Measurements from ENCODE around the gene NT5E. TPM values are rescaled to one million over a fixed set of nuclear protein-coding genes. Genes with fewer than 3 reads are reported as not detected.

NT5E gene
- total RNA-seq, 1 donor from 2014 or later = 17.1 TPM

DNA sequence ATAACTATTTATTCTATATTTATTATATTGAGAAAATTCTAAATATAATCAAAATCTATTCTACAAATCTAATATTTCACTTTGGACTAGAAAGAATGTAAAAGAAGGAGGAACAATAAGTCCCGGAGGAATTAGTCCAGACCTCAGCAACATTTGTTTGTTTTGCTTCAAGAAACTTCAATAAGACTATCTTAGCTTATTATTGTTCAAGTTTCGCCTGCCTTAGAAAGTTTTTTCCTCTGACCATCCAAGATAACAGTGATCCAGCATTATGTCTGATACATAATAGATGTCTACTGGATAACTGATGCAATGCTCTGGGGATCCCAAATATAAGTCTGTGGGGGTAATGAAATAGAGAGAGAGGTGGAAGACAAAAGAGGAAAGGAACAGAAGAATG, 28.7 kb upstream of the NT5E start:
- intact Hi-C loops (cut with micrococcal nuclease) = no loop called here

DNA sequence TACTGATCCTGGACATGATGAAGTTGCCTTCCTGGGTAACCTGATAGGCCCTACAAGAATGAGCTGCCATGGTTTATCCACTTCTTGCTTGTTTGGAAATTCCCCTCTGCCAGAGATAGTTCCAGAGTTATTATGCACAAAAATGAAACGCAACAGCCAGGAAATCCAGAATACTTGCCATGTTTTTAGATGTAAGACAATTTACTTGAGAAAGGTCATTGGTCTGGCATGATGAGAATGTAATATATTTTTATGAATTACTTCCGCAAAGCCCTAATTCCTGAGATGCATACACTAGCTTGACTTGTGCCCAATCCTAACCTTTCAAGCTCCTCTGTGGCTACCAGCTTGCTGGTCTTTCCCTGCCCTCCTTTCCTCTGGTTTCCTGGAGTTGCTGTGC, 27.9 kb upstream of the NT5E start:
- intact Hi-C loops (cut with micrococcal nuclease) = no loop called here

DNA sequence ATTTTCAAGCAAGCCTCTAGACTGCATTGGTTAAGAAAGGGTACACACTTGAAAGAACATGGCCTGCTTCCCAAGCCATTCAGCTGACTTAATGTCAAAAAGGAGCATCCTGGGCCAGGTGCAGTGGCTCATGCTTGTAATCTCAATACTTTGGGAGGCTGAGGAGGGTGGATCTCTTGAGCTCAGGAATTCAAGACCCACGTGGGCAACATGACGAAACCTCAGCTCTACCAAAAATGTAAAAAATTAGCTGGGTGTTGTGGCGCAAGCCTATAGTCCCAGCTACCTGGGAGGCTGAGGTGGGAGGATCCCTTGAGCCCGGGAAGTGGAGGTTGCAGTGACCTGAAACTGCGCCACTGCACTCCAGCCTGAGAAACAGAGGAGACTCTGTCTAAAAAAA, 26.9 kb upstream of the NT5E start:
- intact Hi-C loops (cut with micrococcal nuclease) = no loop called here

DNA sequence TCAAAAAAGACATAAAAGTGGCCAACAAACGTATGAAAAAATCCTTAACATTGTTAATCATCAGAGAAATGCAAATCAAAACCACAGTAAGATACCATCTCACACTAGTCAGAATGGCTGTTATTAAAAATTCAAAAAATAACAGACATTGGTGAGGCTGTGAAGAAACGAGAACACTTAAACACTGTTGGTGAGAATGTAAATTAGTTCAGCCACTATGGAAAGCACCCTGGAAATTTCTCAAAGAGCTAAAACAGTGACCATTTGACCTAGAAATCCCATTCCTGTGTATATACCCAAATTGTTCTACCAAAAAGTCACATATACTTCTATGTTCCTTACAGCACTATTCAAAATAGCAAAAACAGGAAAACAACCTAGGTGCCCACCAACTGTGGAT, 24.9 kb upstream of the NT5E start:
- intact Hi-C loops (cut with micrococcal nuclease) = no loop called here

DNA sequence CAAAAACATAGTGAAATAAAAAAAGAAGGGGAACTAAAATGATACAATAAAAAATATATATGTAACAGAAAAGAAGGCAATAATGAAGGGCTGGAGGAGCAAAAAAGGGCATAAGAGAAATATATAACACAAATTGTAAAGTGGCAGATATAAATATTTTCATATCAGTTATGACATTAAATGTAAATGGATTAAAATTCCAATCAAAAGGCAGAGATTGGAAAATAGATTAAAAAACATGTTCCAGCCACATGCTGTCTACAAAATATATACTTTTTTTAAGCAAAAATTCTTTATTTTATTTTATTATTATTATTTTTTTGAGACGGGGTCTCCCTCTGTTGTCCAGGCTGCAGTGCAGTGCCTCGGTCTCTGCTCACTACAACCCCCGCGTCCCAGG, 23.9 kb upstream of the NT5E start:
- intact Hi-C loops (cut with micrococcal nuclease) = no loop called here

DNA sequence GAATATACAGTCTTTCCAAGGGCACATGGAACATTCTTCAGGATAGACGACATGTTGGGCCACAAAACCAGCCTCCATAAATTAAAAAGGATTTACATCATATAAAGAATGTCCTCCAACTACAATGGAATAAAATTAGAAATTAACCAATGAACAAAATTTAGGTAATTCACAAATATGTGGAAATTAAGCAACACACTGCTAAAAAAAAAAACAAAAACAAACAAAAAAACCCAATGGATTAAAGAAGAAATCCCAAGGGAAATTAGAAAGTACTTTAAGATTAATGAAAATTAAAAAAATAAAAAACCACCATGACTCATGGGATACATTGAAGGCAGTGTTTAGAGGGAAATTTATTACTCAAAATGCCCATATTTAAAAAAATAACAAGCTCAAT, 21.4 kb upstream of the NT5E start:
- intact Hi-C loops (cut with micrococcal nuclease) = no loop called here

DNA sequence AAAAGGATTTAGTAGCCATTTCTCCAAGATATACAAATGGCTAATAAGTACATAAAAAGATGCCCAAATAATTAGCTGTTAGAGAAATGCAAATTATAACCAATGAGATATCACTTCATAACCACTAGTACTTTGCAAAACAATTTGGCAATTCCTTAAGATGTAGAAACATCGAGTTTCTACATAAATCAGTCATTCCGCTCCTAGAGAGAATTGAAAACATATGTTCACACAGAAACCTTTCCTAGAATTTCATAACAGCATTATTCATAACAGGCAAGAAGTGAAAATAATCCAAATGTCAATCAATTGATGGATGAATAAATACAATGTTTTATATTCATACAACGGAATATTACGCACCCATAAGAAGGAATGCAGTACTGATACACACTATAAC, 20.5 kb upstream of the NT5E start:
- intact Hi-C loops (cut with micrococcal nuclease) = no loop called here

DNA sequence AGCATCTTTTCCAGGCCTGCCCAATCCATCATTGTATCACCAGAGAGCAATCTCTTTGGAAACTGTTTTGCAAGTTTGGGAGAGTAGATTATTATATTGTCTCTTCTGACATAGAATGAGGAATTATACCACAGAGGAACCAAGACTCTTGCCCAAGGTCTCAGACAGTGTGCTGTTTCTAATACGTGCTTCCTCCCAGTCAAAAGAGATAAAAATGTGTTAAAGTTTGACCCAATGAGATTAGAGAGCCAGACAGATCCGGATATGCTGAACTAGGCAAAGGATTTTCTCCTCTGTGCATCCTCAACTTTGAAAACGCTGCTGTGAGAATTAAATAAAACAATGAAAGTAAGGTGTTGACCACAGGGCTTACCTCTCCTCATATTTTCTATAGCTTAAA, 18.6 kb upstream of the NT5E start:
- intact Hi-C loops (cut with micrococcal nuclease) = no loop called here

DNA sequence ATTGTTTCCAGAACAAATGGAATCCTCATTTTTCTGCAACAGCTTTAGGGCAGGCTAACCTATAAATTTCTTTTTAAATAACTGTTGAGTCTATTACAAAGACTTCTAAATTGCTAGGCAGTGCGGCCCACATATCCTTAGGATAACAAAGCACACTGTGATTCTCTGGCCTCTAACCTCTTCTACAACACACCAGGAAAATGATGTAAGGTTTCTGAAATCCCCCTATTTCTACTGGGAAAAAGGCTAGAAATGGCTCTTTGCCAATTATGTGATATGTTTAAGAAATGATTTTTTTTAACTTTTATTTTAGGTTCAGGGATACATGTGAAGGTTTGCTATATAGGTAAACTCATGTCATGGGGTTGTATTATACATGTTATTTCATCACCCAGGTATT, 17.3 kb upstream of the NT5E start:
- intact Hi-C loops (cut with micrococcal nuclease) = no loop called here

DNA sequence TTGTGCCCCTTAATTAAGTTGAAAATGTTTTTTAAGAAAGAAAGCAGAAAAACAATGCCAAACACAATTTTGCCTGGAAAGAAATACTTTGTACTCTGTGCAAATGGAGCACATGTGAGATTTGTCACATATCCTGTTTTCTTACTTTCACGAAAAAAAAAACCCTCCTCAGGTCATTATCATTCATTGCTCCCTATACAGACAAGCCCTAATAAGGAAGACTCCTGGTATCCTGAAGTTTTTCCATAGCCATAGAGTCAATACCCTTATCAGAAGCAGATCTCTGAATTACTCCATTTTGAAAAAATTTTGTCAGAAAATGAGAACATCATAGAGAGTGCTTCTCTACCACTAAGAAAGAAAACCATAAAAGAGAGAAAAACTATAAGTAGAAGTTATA, 14.0 kb upstream of the NT5E start:
- intact Hi-C loops (cut with micrococcal nuclease) = no loop called here

DNA sequence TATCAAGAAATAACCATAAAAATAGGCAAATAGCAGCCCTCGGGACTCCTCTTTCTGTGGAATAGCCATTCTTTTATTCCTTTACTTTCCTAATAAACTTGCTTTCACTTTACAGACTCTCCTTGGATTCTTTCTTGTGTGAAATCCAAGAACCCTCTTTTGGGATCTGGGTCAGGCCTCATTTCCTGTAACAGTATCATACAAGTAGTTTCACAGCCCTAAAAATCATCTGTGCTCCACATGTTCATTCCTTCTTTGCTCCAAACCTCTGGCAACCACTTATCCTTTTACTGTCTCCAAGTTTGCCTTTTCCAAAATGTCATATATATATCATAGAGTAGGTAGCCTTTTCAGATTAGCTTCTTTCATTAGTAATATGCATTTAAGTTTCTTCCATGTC, 13.5 kb upstream of the NT5E start:
- intact Hi-C loops (cut with micrococcal nuclease) = no loop called here

DNA sequence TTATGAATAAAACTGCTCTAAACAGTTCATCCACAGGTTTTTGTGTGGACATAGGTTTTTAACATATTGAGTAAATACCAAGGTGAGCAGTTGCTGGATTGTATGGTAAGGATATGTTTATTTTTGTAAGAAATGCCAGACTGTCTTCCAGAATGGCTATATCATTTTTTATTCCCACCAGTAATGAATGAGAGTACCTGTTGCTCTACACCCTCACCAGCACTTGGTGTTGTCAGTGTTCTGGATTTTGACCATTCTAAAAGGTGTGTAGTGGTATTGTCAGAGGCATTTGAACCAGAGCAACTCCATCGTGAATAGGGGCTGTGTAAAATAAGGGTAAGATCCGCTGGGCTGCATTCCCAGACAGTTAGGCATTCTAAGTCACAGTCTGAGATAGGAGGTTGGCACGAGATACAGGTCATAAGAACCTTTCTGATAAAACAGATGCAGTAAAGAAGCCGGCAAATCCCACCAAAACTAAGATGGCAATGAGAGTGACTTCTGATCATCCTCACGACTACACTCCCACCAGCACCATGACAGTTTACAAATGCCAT, 12.9 kb upstream of the NT5E start:
- intact Hi-C loops (cut with micrococcal nuclease) = no loop called here

DNA sequence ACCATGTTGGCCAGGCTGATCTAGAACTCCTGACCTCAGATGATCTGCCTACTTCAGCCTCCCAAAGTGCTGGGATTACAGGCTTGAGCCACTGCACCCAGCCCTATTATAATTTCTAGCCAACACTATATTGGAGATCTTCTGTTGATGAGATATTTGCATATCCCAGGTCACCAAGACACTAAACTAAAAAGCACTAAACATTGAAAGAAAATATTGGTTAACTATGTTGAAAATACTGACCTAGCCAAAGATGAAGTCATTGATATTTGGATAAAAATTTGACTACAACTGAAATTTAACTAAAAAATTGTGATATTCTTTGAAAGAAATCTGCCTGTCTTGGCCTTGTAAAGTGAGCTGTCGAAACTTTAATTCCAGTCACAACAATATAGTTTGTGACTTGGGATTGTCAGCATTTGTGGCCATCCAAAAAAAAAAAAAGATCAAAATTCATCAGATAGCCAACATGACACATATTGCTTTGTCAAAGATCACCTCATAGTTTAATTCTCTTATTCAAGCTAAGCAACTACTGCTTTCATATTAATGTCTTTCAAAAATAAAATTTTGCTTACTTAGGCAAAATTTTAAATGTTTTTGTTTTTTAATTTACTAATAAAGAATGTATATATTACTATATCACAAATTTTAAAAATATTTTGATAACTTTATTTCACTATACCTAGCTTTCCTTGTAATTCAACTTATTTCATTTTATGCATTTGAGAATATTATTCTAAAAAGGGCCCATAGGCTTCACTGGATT, 6.3 kb upstream of the NT5E start:
- intact Hi-C loops (cut with micrococcal nuclease) = no loop called here

DNA sequence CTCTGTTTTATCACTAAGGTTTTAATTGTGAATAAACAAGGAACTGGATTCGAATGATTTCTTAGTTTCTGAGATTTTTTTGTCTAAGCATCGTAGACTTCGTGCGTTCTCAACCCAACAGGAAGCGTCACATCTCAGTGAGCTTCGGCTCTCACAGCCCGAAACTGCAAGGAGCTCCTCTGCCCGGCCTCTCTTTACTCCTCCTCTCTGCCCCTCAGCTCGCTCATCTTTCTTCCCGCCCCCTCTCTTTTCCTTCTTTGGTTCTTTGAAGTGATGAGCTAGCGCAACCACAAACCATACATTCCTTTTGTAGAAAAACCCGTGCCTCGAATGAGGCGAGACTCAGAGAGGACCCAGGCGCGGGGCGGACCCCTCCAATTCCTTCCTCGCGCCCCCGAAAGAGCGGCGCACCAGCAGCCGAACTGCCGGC, 480 bp upstream of the NT5E start:
- intact Hi-C loops (cut with micrococcal nuclease) = loop anchor here (1.0 to 2.0 kb wide), 2 partner anchors 45 to 94 kb away; no protein-coding TSS in a partner anchor

DNA sequence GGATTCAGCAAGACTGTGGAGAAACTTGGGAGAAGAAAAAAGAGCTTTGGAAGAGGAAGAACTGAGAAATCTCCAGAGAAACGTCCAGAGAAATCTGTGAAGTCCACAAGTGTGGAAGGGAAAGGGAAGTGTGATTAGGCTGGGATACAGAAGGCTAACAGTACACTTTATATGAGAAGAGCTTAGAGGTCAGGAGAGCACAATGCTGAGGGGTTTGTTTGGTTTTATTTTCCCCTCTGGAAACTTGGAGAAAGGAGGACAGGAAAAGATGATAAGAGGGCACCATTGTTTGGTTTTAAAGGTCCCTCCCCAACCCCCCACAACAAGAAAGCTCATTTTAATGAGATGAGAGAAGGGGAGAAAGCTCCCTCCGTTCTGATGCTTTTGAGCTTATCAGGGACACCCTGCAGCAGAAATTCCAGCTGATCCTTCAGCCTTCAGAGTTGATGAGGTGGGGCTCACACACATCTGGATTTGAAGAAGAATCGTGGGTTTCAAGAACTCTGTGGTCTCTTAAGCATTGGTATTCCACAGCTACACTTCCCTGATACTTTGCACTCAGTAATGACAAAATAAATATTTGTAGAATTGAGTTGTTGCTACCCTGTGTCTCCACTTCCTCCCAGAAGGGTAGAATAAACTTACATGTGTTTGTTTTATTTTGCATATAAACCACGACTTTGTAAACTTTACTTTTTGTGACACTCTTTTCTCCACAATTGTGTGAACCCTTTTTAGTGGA, 1.9 kb downstream of the NT5E start:
- intact Hi-C loops (cut with micrococcal nuclease) = loop anchor here (5.0 kb wide), 1 partner anchor 226 kb away; no protein-coding TSS in a partner anchor

DNA sequence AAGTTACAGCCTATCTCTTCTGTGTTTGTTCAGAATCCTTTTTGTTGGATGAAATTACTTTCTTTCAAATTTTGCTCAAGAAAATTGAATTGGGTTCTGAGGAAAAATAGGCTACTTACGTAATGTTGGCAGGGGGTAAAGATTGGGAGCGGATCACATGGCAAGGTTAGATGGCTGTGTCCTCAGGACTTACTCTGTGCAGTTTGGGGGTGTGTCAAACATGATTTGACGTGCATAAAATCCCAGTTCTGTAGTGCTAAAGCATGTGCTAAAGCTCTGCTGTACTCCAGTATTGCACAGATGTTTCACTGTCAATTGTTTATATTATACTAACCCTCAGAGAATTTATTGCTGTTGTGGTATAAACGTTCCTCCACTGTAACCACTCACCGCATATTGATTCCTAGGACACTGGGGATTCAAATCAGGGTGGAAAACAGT, 2.6 kb downstream of the NT5E start:
- intact Hi-C loops (cut with micrococcal nuclease) = loop anchor here (5.0 kb wide), 1 partner anchor 225 kb away; no protein-coding TSS in a partner anchor

DNA sequence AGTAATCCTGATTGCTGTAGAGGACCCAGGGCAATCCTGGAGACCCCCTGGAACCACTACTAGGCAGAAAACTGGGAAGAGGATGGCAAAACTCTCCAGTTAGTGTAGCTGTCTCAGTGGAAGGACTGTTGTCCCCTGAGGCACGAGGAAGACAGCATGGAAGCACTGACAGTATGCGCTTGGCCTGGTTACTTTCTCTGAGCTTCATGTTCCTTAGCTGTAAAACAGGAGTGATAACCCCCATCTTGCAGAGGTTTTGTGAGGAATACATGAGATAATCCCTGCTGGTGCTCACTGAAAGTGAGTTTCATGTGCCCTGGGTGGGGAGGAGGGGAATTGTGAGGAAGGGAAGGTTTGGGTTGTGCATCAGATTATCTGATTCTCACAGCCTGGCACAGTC, 3.2 kb downstream of the NT5E start:
- intact Hi-C loops (cut with micrococcal nuclease) = loop anchor here (5.0 kb wide), 1 partner anchor 224 kb away; no protein-coding TSS in a partner anchor

DNA sequence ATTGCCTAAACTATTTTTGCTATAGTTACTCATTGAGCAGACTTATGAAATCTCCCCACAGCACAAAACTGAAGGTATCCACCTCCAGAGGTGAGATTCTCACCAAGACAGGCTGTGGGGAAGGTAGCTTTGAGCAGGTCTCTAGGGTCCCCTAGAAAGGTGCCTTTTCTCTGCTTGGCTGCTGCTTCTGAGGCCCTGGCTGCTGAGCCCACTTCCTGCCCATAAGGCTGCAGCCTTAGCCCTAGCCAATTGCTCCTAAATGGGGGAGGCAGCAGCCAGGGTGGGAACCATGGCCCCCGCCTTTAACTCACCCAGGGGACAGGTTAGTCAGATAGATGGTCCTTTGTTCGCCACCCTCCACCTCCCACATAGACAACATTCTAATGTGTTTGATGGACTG, 3.6 kb downstream of the NT5E start:
- intact Hi-C loops (cut with micrococcal nuclease) = loop anchor here (5.0 kb wide), 1 partner anchor 224 kb away; no protein-coding TSS in a partner anchor

DNA sequence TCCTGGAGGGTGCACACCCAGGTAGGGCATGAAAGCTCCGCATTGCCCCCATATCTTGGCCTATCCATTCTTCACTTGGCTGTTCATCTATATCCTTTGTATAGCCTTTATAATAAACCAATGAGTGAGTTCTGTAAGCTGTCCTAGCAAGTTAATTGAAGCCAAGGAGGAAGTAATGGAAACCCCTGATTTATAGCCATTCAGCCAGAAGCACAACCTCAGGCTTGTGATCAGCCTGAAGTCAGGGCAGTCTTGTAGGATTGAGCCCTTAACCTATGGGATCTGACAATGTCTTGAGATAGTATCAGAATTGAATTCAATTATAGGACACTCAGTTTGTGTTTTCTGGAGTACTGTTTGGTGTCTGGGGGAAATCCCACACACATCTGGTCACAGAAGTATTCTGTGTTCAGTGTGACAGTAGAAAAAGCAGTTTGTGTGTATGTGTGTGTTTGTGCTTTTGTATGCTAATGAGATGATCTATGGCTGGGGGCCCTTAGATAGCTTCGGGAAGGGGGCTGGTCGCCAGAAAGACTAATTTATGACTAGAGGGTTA, 5.7 kb downstream of the NT5E start:
- intact Hi-C loops (cut with micrococcal nuclease) = no loop called here

DNA sequence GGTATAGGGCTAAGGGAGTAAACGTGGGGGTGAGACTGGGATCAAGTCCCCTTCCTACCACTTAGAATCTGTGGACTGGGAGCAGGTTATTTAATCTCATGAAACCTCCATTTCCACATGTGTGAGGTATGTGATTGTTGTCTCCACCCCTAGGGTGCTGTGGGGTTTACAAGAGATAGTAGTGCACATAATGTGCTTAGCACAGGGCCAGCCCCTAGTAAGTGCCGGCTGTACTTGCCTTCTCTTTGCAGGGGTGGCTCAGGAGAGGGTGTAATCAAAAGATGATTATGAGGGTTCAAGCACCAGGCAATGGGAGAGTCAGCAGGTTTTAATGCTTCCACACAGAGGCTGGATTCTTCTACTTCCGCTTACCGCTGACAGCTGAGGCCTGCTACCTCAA, 6.9 kb downstream of the NT5E start:
- intact Hi-C loops (cut with micrococcal nuclease) = no loop called here

DNA sequence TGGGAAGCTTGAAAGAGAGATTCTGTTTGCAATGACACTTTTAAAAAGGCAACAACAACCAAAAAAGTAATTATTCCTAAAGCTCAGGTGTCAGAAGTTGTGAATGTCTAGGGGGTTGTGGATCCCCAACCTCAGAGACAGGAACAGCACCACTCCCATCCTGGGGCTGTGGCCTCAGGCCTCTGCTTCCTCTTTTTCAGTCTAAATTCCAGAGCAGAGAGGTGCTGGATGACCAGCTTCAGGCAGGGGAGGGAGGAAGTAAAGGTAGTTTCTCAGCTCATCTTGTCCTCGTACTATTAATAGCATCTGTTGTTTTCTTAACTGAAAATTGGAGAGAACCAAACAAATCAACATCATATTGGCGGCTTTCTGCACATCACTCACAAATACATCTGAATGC, 8.3 kb downstream of the NT5E start:
- intact Hi-C loops (cut with micrococcal nuclease) = no loop called here

DNA sequence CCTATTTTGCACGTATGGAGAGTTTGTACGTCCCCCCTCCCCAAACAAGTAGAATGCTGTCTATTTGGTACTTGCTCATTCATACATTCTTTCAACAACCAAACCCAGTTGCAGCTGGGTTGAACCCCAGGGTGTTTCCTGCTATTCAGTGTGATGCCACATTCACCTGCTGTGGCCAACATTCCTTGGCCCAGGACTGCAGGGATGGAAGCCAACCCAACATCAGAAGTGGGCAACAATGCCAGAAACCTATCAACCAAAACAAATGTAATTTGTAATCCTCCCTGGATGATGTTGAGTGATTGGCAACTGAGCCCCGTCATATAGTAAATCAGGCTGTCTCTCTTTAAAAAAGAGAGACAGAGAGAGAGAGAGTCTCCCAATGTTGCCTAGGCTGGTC, 8.9 kb downstream of the NT5E start:
- intact Hi-C loops (cut with micrococcal nuclease) = no loop called here

Measured in T-helper 2 cell treated with Interferon-gamma antibody and Interleukin-4, amounts not matched to agents 100 ng/mL and 5 ng/mL, for 36 hours (primary cell).